PC-9 (cell line): ENCODE results near the gene TBC1D22B.

Experiments
- EZH2 ChIP-seq: fragments of 200-600 bp; sonication (generic); IDR thresholded peaks from 2 replicates; pipeline ENCODE4 v1.8.0; 2017; ENCODE audit warnings: antibody characterized with exemption, low read depth
- TF ChIP-seq, protein P1 (sequence below): fragments of 200-600 bp; sonication (generic); conservative IDR thresholded peaks from 2 replicates; pipeline ENCODE4 v1.6.1; 2017; ENCODE audit warnings: mixed run types, antibody characterized with exemption, mild to moderate bottlenecking, moderate library complexity

DNA sequence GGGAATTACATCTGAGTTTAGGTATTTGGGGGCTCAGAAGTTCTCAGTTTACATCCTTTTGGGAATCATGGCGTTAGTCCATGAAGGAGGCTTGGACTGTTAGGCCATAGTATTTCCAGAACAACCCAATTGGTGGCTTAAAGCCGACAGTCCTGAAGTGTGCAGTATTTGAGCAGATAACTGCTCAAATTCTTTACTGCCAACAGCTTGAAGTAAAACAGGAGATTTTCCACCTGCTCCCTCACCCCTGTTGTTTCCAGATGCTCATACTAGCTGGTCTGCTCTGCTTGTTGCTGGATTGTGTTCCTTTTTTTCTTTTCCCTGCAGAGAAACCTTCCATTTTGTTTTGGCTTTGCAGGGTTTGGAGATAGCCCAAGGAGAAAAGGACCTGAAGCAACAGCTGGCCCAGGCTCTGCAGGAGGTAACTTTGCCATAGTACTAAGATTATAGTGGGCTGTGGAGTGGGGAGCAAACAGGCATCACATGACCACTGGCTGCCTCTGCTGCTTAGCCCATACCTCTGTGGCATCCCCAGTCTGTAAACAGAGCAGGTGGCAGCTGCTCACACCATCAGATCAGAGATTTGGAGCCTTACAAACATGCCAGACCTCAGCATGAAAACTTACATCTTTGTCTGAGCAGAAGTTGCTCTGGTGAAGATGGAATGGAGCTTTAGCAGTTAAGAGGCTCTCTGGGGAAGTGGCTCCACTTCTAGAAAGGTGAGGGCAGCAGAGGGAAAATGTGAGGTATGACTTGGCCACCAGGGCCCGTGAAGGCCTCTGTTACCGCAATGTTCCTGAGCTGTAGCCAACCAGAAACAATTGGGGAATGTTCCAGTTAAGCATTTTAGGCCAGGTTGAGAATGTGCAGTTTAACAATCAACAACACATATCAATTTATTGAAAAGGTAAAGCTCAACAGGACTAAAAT, 113.8 kb downstream of the TBC1D22B start:
- TF ChIP-seq EZH2 = no peak
- TF ChIP-seq, protein P1, sequence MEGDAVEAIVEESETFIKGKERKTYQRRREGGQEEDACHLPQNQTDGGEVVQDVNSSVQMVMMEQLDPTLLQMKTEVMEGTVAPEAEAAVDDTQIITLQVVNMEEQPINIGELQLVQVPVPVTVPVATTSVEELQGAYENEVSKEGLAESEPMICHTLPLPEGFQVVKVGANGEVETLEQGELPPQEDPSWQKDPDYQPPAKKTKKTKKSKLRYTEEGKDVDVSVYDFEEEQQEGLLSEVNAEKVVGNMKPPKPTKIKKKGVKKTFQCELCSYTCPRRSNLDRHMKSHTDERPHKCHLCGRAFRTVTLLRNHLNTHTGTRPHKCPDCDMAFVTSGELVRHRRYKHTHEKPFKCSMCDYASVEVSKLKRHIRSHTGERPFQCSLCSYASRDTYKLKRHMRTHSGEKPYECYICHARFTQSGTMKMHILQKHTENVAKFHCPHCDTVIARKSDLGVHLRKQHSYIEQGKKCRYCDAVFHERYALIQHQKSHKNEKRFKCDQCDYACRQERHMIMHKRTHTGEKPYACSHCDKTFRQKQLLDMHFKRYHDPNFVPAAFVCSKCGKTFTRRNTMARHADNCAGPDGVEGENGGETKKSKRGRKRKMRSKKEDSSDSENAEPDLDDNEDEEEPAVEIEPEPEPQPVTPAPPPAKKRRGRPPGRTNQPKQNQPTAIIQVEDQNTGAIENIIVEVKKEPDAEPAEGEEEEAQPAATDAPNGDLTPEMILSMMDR = no peak
